Measurements from ENCODE around the gene CFAP100.

The CFAP100 gene

DNA sequence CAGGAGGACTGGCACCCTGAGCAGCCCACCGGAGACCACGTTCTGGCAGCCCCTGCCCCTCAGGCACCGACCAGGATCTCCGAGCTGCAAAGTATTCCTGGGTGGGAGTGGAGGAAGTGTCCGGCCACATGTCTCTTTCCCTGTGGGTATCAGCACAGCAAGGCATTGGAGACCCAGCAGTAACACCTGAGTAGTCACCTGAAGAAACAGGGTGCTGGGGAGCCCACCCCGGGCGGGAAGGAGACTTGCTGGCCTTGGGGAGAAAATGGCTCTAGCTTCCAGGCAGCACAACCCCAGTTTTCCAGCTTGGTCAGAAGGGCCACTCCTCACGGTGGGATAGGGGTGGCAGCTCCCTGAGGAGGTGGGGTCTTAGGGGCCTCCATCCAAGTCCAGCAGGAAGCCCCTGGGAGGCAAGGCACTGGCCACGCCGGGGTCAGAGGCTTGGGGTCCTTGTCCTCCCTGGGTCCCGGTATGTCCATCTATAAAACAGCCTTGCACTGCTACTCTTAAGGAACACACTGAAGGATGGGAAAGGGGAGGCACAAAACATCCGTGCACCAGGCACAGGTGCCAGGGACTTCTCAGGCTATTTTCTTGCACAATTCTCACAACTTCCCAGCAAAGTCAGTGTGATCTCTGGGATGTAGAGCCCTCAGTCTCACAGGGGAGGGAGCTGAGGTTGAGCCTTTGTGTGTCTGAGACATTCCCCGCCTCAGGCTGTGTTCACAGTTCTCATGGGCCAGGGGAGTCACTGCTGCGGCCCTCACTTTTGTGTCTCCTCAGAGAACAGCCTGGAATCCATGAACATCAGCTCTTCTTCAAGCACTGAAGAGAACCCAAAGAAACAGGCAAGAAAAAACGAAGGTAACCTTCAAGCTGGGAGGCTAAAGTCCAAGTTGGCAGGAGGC, 11.9 kb downstream of the CFAP100 start:
- H3K4me3 ChIP-seq (ENCODE audit: low read depth, low read length): no peak overlapping the region
- H3K79me2 ChIP-seq (ENCODE audit: control insufficient read depth, insufficient read depth, low read length, unreplicated experiment): no peaks in the 10 kb centered on the region
- H3K27ac ChIP-seq (ENCODE audit: low read depth, low read length): no peak overlapping the region
- H3K4me1 ChIP-seq (ENCODE audit: control insufficient read depth, insufficient read depth, low read length, unreplicated experiment): no peaks in the 10 kb centered on the region
- H3K36me3 ChIP-seq (ENCODE audit: insufficient read depth, low read length): no peaks in the 10 kb centered on the region
- peaks cover 57% of the 10 kb centered on the region for H3K27me3 ChIP-seq (ENCODE audit: insufficient read depth, low read length)
- no peak overlapping the region for H2AFZ ChIP-seq (ENCODE audit: low read length, unreplicated experiment)

DNA sequence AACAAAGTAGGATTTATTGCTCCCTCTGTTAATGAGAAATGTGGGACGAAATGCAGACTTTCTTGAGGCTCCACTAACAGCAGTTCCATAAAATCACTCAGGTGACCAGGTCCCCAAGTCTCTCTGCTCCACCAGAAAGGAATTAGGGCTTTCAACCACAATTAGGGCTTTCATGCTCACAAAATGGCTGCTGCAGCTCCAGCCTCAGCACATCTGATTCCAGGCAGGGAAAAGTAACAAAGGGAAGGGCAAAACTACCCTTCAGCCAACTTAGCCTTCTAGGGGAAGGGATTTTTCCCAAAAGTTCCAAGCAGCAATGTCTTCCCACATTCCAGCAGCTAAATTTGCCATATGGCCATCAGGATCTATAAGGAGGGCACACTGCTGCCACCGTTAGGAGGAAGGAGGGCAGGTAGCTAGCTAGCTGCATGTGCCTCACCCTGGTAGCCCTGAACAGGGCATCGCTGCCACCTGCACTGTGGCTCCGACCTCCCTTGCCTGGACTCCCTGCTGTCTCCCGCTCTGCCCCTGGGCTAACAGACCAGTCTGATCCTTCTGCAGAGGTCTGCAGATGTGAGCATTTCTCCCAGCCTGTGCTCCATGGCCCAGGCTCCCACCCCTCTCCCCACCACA, 12.8 kb downstream of the CFAP100 start:
- H3K27me3 ChIP-seq (ENCODE audit: insufficient read depth, low read length): peaks cover 66% of the 10 kb centered on the region
- no peaks in the 10 kb centered on the region for H3K36me3 ChIP-seq (ENCODE audit: insufficient read depth, low read length)
- H3K4me1 ChIP-seq (ENCODE audit: control insufficient read depth, insufficient read depth, low read length, unreplicated experiment): no peaks in the 10 kb centered on the region
- no peak overlapping the region for H2AFZ ChIP-seq (ENCODE audit: low read length, unreplicated experiment)
- H3K79me2 ChIP-seq (ENCODE audit: control insufficient read depth, insufficient read depth, low read length, unreplicated experiment): no peaks in the 10 kb centered on the region
- H3K27ac ChIP-seq (ENCODE audit: low read depth, low read length): no peak overlapping the region
- no peak overlapping the region for H3K4me3 ChIP-seq (ENCODE audit: low read depth, low read length)

DNA sequence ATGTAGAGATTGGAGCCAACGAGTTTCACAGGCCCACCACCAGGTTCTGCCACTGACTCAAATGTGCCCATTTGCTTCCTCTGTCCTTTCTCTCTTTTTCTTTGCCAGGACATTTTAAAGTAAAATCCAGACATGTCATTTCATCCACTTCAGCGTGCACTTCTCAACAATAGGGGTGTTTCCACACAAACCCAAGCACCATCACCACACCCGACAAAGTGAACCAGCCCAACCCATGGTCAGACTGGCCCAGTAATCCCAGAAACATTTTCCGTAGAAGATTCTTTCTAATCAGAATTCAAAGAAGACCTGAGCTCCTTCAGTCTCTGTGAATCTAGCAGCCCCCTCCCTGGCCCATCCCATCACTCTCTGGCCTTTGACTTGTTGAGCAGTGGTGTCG, 13.4 kb downstream of the CFAP100 start:
- peaks cover 69% of the 10 kb centered on the region for H3K27me3 ChIP-seq (ENCODE audit: insufficient read depth, low read length)
- H2AFZ ChIP-seq (ENCODE audit: low read length, unreplicated experiment): no peak overlapping the region
- no peak overlapping the region for H3K27ac ChIP-seq (ENCODE audit: low read depth, low read length)
- H3K4me1 ChIP-seq (ENCODE audit: control insufficient read depth, insufficient read depth, low read length, unreplicated experiment): no peaks in the 10 kb centered on the region
- H3K36me3 ChIP-seq (ENCODE audit: insufficient read depth, low read length): no peaks in the 10 kb centered on the region
- H3K4me3 ChIP-seq (ENCODE audit: low read depth, low read length): no peak overlapping the region
- no peaks in the 10 kb centered on the region for H3K79me2 ChIP-seq (ENCODE audit: control insufficient read depth, insufficient read depth, low read length, unreplicated experiment)

DNA sequence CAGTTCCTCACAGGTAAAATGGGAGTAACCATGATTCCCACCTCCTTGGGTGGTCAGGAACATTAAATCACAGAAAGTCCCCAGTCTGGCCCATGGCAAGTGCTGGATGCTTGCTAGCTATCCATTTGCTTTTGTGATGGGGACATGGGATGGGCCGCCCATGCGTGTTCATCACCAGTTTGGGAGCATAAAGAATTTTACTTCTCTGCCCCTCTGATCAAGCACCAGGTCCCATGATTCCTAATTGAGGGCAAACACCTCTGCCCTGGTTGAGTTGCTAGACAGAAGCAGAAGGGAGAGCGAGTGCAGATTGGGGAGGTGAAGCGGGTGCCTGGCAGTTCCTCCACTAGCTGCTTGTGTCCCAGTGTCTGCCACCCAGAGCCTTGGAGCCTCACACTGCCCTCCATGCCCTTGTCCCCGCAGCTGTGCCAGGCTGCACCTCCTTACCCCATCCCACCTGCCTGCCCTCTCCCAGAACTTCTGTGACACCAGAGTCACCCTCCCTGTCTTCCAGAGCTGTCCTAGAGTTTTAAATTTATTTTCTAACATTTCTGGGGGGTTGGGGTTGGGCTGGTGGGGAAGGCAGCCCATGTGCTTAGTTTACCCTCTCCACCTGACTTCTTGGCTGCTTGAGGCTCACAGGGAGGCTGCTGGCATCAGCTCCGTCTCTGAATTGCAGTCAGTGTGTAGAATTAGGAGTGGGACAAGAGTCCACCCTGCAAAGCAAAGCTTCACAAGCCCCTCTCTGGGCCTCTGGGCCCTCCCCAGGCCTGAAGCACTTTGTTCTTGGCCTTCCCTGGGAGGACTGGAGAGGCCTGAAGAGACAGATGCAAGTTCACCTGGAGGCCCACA, 18.4 kb downstream of the CFAP100 start:
- no peak overlapping the region for H2AFZ ChIP-seq (ENCODE audit: low read length, unreplicated experiment)
- H3K27me3 ChIP-seq (ENCODE audit: insufficient read depth, low read length): peaks cover 77% of the 10 kb centered on the region
- H3K4me1 ChIP-seq (ENCODE audit: control insufficient read depth, insufficient read depth, low read length, unreplicated experiment): no peaks in the 10 kb centered on the region
- no peak overlapping the region for H3K27ac ChIP-seq (ENCODE audit: low read depth, low read length)
- H3K79me2 ChIP-seq (ENCODE audit: control insufficient read depth, insufficient read depth, low read length, unreplicated experiment): no peaks in the 10 kb centered on the region
- H3K36me3 ChIP-seq (ENCODE audit: insufficient read depth, low read length): no peaks in the 10 kb centered on the region
- no peak overlapping the region for H3K4me3 ChIP-seq (ENCODE audit: low read depth, low read length)

DNA sequence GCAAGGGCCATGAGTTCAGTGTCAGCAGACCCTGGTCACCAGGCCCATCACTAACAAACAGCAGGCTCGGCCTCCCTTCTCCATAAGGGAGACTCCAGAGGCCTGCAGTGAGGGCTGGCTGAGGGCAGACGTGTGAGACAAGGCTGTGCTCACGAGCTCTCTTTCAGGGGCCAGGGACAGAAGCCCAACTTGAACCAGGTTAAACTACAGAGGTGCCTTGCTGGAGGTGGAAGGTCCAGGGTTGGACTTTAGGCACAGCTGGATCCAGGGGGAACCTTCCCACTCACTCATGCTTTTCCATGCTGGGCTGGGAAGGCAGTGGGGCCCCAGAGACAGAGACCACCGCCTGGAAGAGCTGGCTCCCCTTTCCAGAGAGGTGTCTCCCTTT, 19.0 kb downstream of the CFAP100 start:
- Histone ChIP-seq H2AFZ (ENCODE audit: low read length, unreplicated experiment) (no peak overlapping the region), H3K4me1 (ENCODE audit: control insufficient read depth, insufficient read depth, low read length, unreplicated experiment) (no peaks in the 10 kb centered on the region)

DNA sequence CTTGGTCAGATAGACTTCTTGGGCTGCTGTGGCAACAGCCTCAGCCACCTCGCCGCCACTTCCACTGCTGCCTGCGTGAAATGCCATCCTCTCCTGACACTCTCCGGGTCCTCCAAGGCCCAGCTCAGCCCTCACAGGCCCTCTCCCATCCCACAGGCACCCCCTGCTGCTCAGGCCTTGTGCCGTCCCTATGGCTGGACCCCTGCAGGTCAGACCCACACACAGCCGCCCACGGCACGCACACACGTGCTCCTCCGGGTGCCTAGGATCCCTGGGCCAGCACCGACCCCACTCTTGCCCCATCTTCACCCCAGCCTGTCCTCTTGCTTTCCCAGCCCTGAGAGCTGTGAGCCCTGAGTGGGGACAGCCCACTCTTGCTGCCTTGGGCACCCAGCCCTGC, 19.7 kb downstream of the CFAP100 start:
- no peaks in the 10 kb centered on the region for H3K4me1 ChIP-seq (ENCODE audit: control insufficient read depth, insufficient read depth, low read length, unreplicated experiment)
- H3K4me3 ChIP-seq (ENCODE audit: low read depth, low read length): no peak overlapping the region
- H3K79me2 ChIP-seq (ENCODE audit: control insufficient read depth, insufficient read depth, low read length, unreplicated experiment): no peaks in the 10 kb centered on the region
- H3K27ac ChIP-seq (ENCODE audit: low read depth, low read length): no peak overlapping the region
- no peak overlapping the region for H2AFZ ChIP-seq (ENCODE audit: low read length, unreplicated experiment)
- peaks cover 65% of the 10 kb centered on the region for H3K27me3 ChIP-seq (ENCODE audit: insufficient read depth, low read length)
- H3K36me3 ChIP-seq (ENCODE audit: insufficient read depth, low read length): no peaks in the 10 kb centered on the region

More for the DNA sequence above, 19.0 kb downstream of the CFAP100 start:
- H3K79me2 ChIP-seq (ENCODE audit: control insufficient read depth, insufficient read depth, low read length, unreplicated experiment): no peaks in the 10 kb centered on the region
- no peak overlapping the region for H3K27ac ChIP-seq (ENCODE audit: low read depth, low read length)
- H3K27me3 ChIP-seq (ENCODE audit: insufficient read depth, low read length): peaks cover 71% of the 10 kb centered on the region
- H3K36me3 ChIP-seq (ENCODE audit: insufficient read depth, low read length): no peaks in the 10 kb centered on the region
- H3K4me3 ChIP-seq (ENCODE audit: low read depth, low read length): no peak overlapping the region

DNA sequence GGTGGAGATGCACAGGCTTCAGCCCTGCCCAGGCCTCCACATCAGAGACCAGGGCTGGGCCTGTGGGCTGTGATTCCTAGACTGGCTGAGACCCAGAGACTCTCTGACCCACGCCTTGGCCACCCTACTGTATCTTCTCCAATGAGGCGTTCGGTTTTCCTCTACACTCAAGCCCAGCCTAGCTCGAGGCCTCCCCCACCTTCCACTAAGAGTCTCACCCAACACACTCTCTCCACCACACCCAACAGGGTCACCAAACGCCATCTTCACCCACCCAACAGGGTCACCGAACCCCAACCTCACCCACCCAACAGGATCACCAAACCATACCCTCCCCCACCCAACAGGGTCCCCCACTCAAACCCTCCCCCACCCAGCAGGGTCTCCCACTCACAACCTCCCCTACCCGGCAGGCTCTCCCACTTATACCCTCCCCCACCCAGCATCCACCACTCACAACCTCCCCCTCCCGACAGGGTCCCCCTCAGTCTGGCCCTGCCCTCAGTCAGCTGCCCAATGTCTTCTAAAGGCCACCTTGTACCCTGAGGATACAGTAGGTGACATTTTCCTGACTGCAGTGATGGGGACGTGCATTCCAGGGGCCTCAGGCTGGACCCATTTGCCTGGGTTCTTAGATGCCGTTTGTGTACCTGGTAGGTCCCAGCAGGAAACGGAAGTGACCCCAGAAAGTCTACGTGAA, 20.4 kb downstream of the CFAP100 start:
- no peak overlapping the region for H2AFZ ChIP-seq (ENCODE audit: low read length, unreplicated experiment)
- no peak overlapping the region for H3K27ac ChIP-seq (ENCODE audit: low read depth, low read length)
- H3K36me3 ChIP-seq (ENCODE audit: insufficient read depth, low read length): no peaks in the 10 kb centered on the region
- peaks cover 58% of the 10 kb centered on the region for H3K27me3 ChIP-seq (ENCODE audit: insufficient read depth, low read length)
- H3K4me3 ChIP-seq (ENCODE audit: low read depth, low read length): no peak overlapping the region
- H3K79me2 ChIP-seq (ENCODE audit: control insufficient read depth, insufficient read depth, low read length, unreplicated experiment): no peaks in the 10 kb centered on the region
- peaks cover 2% of the 10 kb centered on the region for H3K4me1 ChIP-seq (ENCODE audit: control insufficient read depth, insufficient read depth, low read length, unreplicated experiment)

DNA sequence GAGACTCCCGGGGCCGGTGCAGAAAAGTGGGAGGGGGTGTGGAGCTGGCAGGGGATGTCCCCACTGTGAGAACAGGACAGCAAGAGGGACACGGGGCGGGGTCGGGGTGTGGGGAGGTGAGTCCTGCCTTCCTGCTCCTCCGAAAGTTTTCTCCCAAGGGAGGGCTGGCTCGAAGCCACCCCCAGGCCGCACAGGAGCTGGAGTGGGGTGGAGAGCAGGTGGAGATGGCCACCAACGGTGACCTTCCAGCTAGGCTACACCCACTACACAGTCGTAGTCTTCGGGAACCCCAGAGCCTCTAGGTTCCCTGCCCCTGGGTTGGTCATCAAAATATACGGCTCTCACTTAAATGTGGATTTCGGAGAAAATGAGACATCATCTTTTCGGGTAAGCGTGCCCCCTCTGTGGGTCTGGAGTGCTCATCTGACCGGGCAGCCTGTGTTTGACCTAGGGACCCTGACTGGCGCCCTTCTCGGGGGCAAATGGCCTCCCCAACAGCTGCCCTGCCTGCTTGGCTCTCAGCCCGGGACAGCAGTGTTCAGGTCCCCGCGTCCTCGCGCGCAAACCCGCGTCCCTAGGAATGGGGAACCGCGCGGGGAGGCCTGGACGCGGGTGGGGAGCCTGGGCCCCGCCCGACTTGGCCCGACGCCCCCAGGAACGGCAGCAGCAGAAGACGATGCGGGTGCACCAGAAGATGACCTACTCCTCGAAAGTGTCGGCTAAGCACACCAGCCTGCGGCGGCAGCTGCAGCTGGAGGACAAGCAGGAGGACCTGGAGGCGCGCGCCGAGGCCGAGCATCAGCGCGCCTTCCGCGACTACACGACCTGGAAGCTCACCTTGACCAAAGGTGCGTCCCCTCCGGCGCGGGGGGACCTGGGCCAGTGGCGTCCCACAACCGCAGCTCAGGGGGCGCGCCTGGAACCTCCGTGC, 21.2 kb downstream of the CFAP100 start:
- H3K27ac ChIP-seq (ENCODE audit: low read depth, low read length): no peak overlapping the region
- no peaks in the 10 kb centered on the region for H3K36me3 ChIP-seq (ENCODE audit: insufficient read depth, low read length)
- peaks cover 49% of the 10 kb centered on the region for H3K27me3 ChIP-seq (ENCODE audit: insufficient read depth, low read length)
- no peak overlapping the region for H3K4me3 ChIP-seq (ENCODE audit: low read depth, low read length)
- H2AFZ ChIP-seq (ENCODE audit: low read length, unreplicated experiment): no peak overlapping the region
- H3K79me2 ChIP-seq (ENCODE audit: control insufficient read depth, insufficient read depth, low read length, unreplicated experiment): no peaks in the 10 kb centered on the region
- H3K4me1 ChIP-seq (ENCODE audit: control insufficient read depth, insufficient read depth, low read length, unreplicated experiment): peaks cover 6% of the 10 kb centered on the region

DNA sequence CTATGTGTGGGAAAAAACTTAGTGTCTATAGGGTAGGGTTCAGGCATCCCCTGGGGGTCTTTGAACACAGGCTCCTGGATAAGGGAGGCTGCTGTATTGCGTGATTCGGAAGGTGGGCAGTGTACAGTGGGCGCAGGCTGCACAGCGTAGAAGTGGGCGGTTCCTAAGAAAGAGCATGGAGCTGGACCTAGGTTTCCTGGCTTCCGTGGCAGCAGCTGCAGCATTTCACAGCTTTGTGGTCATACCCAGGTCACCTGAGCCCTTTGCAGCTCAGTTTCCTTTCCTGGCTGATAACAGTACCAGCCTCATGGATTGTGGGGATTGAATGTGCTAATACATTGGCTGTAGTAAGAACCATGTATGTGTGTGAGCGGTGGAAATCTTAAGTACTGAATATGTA, 22.2 kb downstream of the CFAP100 start:
- no peak overlapping the region for H2AFZ ChIP-seq (ENCODE audit: low read length, unreplicated experiment)
- no peaks in the 10 kb centered on the region for H3K36me3 ChIP-seq (ENCODE audit: insufficient read depth, low read length)
- no peak overlapping the region for H3K4me3 ChIP-seq (ENCODE audit: low read depth, low read length)
- peaks cover 6% of the 10 kb centered on the region for H3K4me1 ChIP-seq (ENCODE audit: control insufficient read depth, insufficient read depth, low read length, unreplicated experiment)
- H3K27ac ChIP-seq (ENCODE audit: low read depth, low read length): no peak overlapping the region
- H3K27me3 ChIP-seq (ENCODE audit: insufficient read depth, low read length): peaks cover 40% of the 10 kb centered on the region
- H3K79me2 ChIP-seq (ENCODE audit: control insufficient read depth, insufficient read depth, low read length, unreplicated experiment): no peaks in the 10 kb centered on the region
